HepG2 (cell line): ENCODE results near the gene TANC1. TPM values are rescaled to one million over a fixed set of nuclear protein-coding genes. Genes with fewer than 3 reads are reported as not detected.

ENCODE experiments used
- ATAC-seq: fragments of 200-7000 bp; cut with Tn5 transposase; 3 replicates; pipeline ENCODE4 v1.9.1; 2020; ENCODE audit warnings: mild to moderate bottlenecking, moderate library complexity
- BruUV-seq: library from RNA; stranded (reverse); fragments of 400-500 nt; replicated peaks from 2 replicates; lab custom pipeline; 2021; lab: Mats Ljungman, UMichigan
- CTCF ChIA-PET: fragments of 300-600 bp; formaldehyde crosslinking; extraction: SDS; loops from one replicate; lab custom pipeline; 2021; ENCODE audit warnings: low total read pairs, inconsistent platforms, low intra/inter-chr PET ratio; lab: Yijun Ruan, JAX
- POLR2A ChIA-PET: fragments of 350-600 bp; sonication (Branson Sonifier 250); formaldehyde crosslinking; loops from one replicate; lab custom pipeline; 2020; ENCODE audit warnings: antibody characterized with exemption, inconsistent platforms; lab: Yijun Ruan, JAX
- DNase-seq: peaks from one replicate; pipeline ENCODE4 v3.0.0-alpha.2; 2015; ENCODE audit warnings: low spot score
- FAIRE-seq: peaks from 3 replicates; lab custom pipeline; 2011; peaks lifted over from hg19 to GRCh38; lab: Jason Lieb, UNC
- H2AFZ ChIP-seq: one replicate; pipeline ENCODE4 v1.6.1; 2011; ENCODE audit warnings: low read length, inconsistent platforms
- H3K27ac ChIP-seq: fragments of 300-600 bp; 3 replicates; pipeline ENCODE4 v1.8.0; 2011; ENCODE audit warnings: mixed run types, mild to moderate bottlenecking, mixed read lengths, low read length, inconsistent platforms; ENCODE audit not compliant: insufficient read depth; ENCODE audit errors: extremely low read length
- H3K27me3 ChIP-seq, 2 experiments: fragments of 200-600 bp in 1 of 2; 2 replicates in 1 of 2; 3 replicates in 1 of 2; pipeline versions ENCODE4 v1.6.0 to v1.8.0; 2011; ENCODE audit warnings: low read length in 2 of 2, mild to moderate bottlenecking in 2 of 2, moderate library complexity in 2 of 2, inconsistent platforms in 1 of 2; ENCODE audit not compliant: insufficient read depth in 2 of 2, control insufficient read depth in 1 of 2
- H3K36me3 ChIP-seq, 2 experiments: fragments of 200-600 bp in 1 of 2; replicated peaks in 1 of 2; 2 replicates in 1 of 2; 3 replicates in 1 of 2; pipeline versions ENCODE4 v1.5.1 to v1.8.0; 2011; ENCODE audit warnings: low read length in 2 of 2, inconsistent platforms in 1 of 2; ENCODE audit not compliant: insufficient read depth in 2 of 2, control insufficient read depth in 1 of 2
- H3K4me1 ChIP-seq: 2 replicates; pipeline ENCODE4 v1.5.1; 2012; ENCODE audit warnings: low read length, inconsistent platforms; ENCODE audit not compliant: insufficient read depth
- H3K4me2 ChIP-seq: 2 replicates; pipeline ENCODE4 v1.6.0; 2011; ENCODE audit warnings: low read depth, low read length, inconsistent platforms
- H3K4me3 ChIP-seq, 3 experiments: fragments of 200-600 bp in 1 of 3; sonication (generic), shearing (Covaris generic) in 1 of 3; replicated peaks in 1 of 3; 2 replicates each; pipeline ENCODE4 v1.5.1; 2011 to 2016; ENCODE audit warnings: low read length in 3 of 3, inconsistent platforms in 2 of 3, low read depth in 2 of 3, mild to moderate bottlenecking in 2 of 3, control low read depth in 1 of 3, mixed read lengths in 1 of 3; ENCODE audit not compliant: insufficient read depth in 1 of 3
- H3K79me2 ChIP-seq: one replicate; pipeline ENCODE4 v1.6.1; 2011; ENCODE audit warnings: low read length, inconsistent platforms; ENCODE audit not compliant: insufficient read depth
- H3K9ac ChIP-seq: 2 replicates; pipeline ENCODE4 v1.6.0; 2011; ENCODE audit warnings: mild to moderate bottlenecking, low read depth, low read length, inconsistent platforms; ENCODE audit not compliant: insufficient read depth
- H3K9me3 ChIP-seq: 2 replicates; pipeline ENCODE4 v1.5.1; 2012; ENCODE audit warnings: mild to moderate bottlenecking, low read length
- H4K20me1 ChIP-seq: 2 replicates; pipeline ENCODE4 v1.6.0; 2011; ENCODE audit warnings: inconsistent platforms, mild to moderate bottlenecking, low read length, moderate library complexity; ENCODE audit not compliant: insufficient read depth
- ARID4A ChIP-seq: sonication (generic); formaldehyde crosslinking; IDR thresholded peaks from 2 replicates; pipeline ENCODE4 v1.5.0; 2020; ENCODE audit warnings: mild to moderate bottlenecking, missing genetic modification reagents, borderline replicate concordance
- CHD4 ChIP-seq: fragments of 200-600 bp; sonication (generic); IDR thresholded peaks from 2 replicates; pipeline ENCODE4 v1.7.0; 2017; ENCODE audit warnings: mild to moderate bottlenecking, low read length, borderline replicate concordance
- ELF1 ChIP-seq: sonication (generic); formaldehyde crosslinking; IDR thresholded peaks from 2 replicates; pipeline ENCODE4 v1.4.0; 2020; ENCODE audit warnings: missing genetic modification reagents
- MEIS2 ChIP-seq: sonication (generic); formaldehyde crosslinking; IDR thresholded peaks from 2 replicates; pipeline ENCODE4 v1.9.0; 2021; ENCODE audit warnings: mild to moderate bottlenecking, missing genetic modification reagents
- PBX2 ChIP-seq: IDR thresholded peaks from 2 replicates; pipeline ENCODE4 v1.6.1; 2016; ENCODE audit warnings: control low read depth
- ZMAT5 ChIP-seq: sonication (generic); formaldehyde crosslinking; IDR thresholded peaks from 2 replicates; pipeline ENCODE4 v1.5.0; 2020; ENCODE audit warnings: mild to moderate bottlenecking, low read depth, missing genetic modification reagents, borderline replicate concordance
- ZNF160 ChIP-seq: sonication (generic); formaldehyde crosslinking; IDR thresholded peaks from 2 replicates; pipeline ENCODE4 v1.8.0; 2022; ENCODE audit warnings: mild to moderate bottlenecking, inconsistent platforms, missing genetic modification reagents
- ZNF230 ChIP-seq: sonication (generic); formaldehyde crosslinking; IDR thresholded peaks from 2 replicates; pipeline ENCODE4 v1.4.0; 2020; ENCODE audit warnings: mild to moderate bottlenecking, missing genetic modification reagents
- ZSCAN31 ChIP-seq: sonication (generic); formaldehyde crosslinking; IDR thresholded peaks from 2 replicates; pipeline ENCODE4 v1.5.0; 2020; ENCODE audit warnings: low read depth, mild to moderate bottlenecking, missing genetic modification reagents
- WGBS: methylation state at CpG from one replicate; pipeline ENCODE4 v1.1.6; 2017; ENCODE audit warnings: low lambda C conversion rate; 5-methylcytosine and 5-hydroxymethylcytosine counted together
- in situ Hi-C: cut with HindIII; loops from 2 replicates; pipeline ENCODE4 v1.10.0; 2017; ENCODE audit warnings: low pct_unique_long_range_greater_than_20kb; ENCODE audit not compliant: extremely low pct_ligation_motif_present
- intact Hi-C: fragments of 100-400 bp; cut with micrococcal nuclease; formaldehyde crosslinking; loops from one replicate; pipeline ENCODE4 v1.10.0; 2022; ENCODE audit not compliant: unreplicated experiment
- polyA plus RNA-seq, 8 experiments: library from polyadenylated mRNA; depleted of rRNA in 3 of 8; stranded (reverse) in 7 of 8; unstranded in 1 of 8; fragments of >200 nt; fragmentation: Illumina TruSeq in 4 of 8; extraction: Trizol in 4 of 8; gene quantifications; 2 replicates each; pipeline versions ENCODE4 v1.2.1 to v1.2.3, GENCODE V29; 2011 to 2016; ENCODE audit warnings: low read depth in 4 of 8, missing spikeins in 1 of 8, mixed read lengths in 1 of 8; ENCODE audit not compliant: insufficient read depth in 1 of 8
- total RNA-seq, 5 experiments: library from RNA; depleted of rRNA; stranded (reverse); fragments of >200 nt; fragmentation: Illumina TruSeq; extraction: Trizol; gene quantifications; 2 replicates each; pipeline ENCODE4 v1.2.3, GENCODE V29; 2016; ENCODE audit warnings: low read depth in 1 of 5
- TF ChIP-seq, protein P1 (sequence below): sonication (generic); formaldehyde crosslinking; IDR thresholded peaks from 2 replicates; pipeline ENCODE4 v1.8.0; 2022; ENCODE audit warnings: mild to moderate bottlenecking, missing genetic modification reagents, borderline replicate concordance
- TF ChIP-seq, protein P2 (sequence below): sonication (generic); formaldehyde crosslinking; IDR thresholded peaks from 2 replicates; pipeline ENCODE4 v1.4.0; 2020; ENCODE audit warnings: mild to moderate bottlenecking, missing genetic modification reagents

TANC1 gene
- total and polyA plus RNA-seq, 2 of the 13 experiments (the other 11 are each of a cell fraction or from before 2014, with no cell fraction given): 2.3 to 5.6 TPM

DNA sequence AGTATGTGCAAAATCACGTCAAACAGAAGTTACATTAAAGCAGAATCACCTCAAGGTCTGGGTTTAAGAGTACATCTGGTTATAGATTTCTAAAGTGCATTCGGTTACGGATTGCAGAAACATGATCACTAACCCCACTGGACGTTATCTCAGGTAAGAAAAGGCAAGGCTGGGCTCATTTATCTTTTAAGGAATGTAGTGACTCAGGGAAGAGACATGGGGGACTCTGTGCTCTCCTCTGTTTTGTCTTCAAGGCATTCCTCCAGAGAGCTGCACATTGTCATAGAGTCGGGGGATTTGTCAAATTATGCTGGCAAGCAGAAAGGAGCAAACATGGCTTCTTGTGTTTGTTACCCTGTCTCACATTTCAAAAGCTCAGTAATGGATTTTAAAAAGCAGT is 303.7 kb downstream of the TANC1 start:
- TF ChIP-seq CHD4 (no peak), ZNF230 (CRISPR knock-in tag) (no peak), ELF1 (CRISPR knock-in tag) (no peak), ZNF160 (no peak), MEIS2 (no peak), ZMAT5 (CRISPR knock-in tag) (no peak), ARID4A (CRISPR knock-in tag) (no peak), PBX2 (CRISPR knock-in tag) (no peak), ZSCAN31 (CRISPR knock-in tag) (no peak)
- TF ChIP-seq, protein P1, sequence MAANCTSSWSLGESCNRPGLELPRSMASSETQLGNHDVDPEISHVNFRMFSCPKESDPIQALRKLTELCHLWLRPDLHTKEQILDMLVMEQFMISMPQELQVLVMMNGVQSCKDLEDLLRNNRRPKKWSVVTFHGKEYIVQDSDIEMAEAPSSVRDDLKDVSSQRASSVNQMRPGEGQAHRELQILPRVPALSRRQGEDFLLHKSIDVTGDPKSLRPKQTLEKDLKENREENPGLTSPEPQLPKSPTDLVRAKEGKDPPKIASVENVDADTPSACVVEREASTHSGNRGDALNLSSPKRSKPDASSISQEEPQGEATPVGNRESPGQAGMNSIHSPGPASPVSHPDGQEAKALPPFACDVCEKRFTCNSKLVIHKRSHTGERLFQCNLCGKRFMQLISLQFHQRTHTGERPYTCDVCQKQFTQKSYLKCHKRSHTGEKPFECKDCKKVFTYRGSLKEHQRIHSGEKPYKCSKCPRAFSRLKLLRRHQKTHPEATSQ (CRISPR knock-in tag): no peak
- TF ChIP-seq, protein P2, sequence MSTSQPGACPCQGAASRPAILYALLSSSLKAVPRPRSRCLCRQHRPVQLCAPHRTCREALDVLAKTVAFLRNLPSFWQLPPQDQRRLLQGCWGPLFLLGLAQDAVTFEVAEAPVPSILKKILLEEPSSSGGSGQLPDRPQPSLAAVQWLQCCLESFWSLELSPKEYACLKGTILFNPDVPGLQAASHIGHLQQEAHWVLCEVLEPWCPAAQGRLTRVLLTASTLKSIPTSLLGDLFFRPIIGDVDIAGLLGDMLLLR (CRISPR knock-in tag): no peak
- TF ChIP-seq, all 625 proteins: peak for 0
- no peak for DNase-seq
- no peaks in the 10 kb centered on the region for H3K79me2 ChIP-seq
- peaks cover 0 to 18% of the 10 kb centered on the region in 2 experiments; a peak in 4 of 5 replicates for H3K36me3 ChIP-seq
- CTCF ChIA-PET: no interaction called here
- no peak for FAIRE-seq
- H3K4me2 ChIP-seq: no peak overlapping the region
- POLR2A ChIA-PET: interaction anchor here (1.1 kb wide), 1 partner anchor 14 kb away, joined by 3 read pairs; the partner anchor contains the start of gene WDSUB1
- no peaks in the 10 kb centered on the region for H3K9me3 ChIP-seq
- no peaks in the 10 kb centered on the region for H3K27me3 ChIP-seq
- intact Hi-C loops: no loop called here
- H3K4me3 ChIP-seq: no peak overlapping the region
- BruUV-seq: no TSS peak
- no peaks in the 10 kb centered on the region for H3K4me1 ChIP-seq
- H4K20me1 ChIP-seq: no peaks in the 10 kb centered on the region
- no peak overlapping the region for H3K27ac ChIP-seq
- H3K9ac ChIP-seq: no peak overlapping the region
- 95% methylated on average over 5 of the region's 5 CpGs for WGBS
- no peak for ATAC-seq
- H2AFZ ChIP-seq: no peak overlapping the region
- in situ Hi-C loops: no loop called here
